Measurements from ENCODE around the gene CHPF.

GRCh38 chr2:219566640-219567039 is 23.0 kb upstream of the CHPF start:
- TF ChIP-seq POLR2AphosphoS5 (IDR thresholded peaks at IDR 0.05; ENCODE audit: insufficient read depth, low read depth, low read length) (no peak), POLR2A (IDR thresholded peaks at IDR 0.05; ENCODE audit: low read depth, low read length) (no peak), CTCF (IDR thresholded peaks at IDR 0.05; ENCODE audit: extremely low read depth in 1 of 2, insufficient read depth in 1 of 2, low read depth in 1 of 2, low read length in 2 of 2) (no peak), EZH2 (IDR thresholded peaks at IDR 0.05; ENCODE audit: borderline replicate concordance, low read depth, low read length, severe bottlenecking) (no peak), GATA2 (IDR thresholded peaks at IDR 0.05; ENCODE audit: insufficient read depth, insufficient read length, low read depth, low read length) (no peak), MAX (IDR thresholded peaks at IDR 0.05; ENCODE audit: insufficient read depth, insufficient read length) (no peak), JUN (IDR thresholded peaks at IDR 0.05; ENCODE audit: borderline replicate concordance, insufficient read depth, insufficient read length, low read depth) (no peak)
